Central memory CD4-positive, alpha-beta T cell (primary cell): ENCODE measurements around the gene BCL2L12.

ENCODE experiments used
- DNase-seq: peaks from one replicate; pipeline ENCODE4 v3.0.0; 2022

Gene BCL2L12

DNA sequence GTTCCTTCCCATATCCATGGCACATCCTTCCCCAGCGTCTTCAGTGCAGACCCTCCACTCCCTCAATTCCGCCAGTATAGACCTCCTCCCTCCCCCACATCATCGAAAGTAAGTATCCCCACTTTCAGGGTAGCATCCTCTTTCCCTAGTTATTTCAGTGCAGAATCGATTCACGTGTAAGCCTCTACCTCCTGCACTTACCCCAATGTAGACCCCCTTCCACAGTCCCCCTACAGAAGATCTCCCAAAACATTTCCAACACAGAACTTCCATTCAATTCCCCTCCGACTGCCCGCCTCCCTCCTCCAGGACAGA lies 740 bp upstream of the BCL2L12 start:
- no peak for DNase-seq

DNA sequence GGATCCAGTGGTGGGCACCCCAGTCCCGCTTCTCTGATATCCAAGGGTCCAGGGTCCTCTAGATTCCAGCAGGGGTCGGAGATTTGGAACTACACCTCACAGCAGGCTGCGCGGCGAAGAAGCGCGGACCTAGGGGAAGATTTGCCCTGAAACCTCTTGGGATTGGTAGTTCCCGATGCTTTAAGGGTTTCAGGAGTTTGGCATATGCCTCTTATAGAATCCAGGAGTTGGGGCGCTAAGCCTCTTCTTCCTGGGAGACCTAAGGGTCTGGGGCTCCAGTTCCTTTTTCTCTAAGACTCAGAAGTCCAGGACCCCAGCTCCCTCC lies 349 bp downstream of the BCL2L12 start:
- DNase-seq = no peak

GRCh38 chr19:49667473-49667872 lies 1.7 kb downstream of the BCL2L12 start:
- no peak for DNase-seq

DNA sequence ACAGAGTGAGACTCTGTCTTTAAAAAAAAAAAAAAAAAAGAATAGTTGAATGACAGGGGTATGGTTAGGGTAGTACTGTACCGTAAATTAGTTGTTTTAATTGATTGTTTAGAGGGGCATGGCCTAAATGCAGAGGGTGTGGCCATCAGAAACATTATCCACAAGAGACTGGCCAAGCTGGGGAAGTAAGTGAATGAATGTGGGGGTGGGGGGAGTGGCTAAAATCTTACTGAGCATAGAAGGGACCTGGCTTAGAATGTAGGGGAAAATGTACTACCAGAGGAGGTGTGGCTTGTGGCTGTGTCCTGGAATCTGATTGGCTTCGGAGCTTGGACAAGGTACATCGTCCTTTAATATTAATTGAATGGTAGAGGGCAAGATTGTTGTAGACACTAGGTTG lies 3.8 kb downstream of the BCL2L12 start:
- no peak for DNase-seq

GRCh38 chr19:49672131-49672919 lies 6.6 kb downstream of the BCL2L12 start:
- DNase-seq = peak; percentile 61

GRCh38 chr19:49676136-49676783 lies 10.5 kb downstream of the BCL2L12 start:
- DNase-seq = no peak

DNA sequence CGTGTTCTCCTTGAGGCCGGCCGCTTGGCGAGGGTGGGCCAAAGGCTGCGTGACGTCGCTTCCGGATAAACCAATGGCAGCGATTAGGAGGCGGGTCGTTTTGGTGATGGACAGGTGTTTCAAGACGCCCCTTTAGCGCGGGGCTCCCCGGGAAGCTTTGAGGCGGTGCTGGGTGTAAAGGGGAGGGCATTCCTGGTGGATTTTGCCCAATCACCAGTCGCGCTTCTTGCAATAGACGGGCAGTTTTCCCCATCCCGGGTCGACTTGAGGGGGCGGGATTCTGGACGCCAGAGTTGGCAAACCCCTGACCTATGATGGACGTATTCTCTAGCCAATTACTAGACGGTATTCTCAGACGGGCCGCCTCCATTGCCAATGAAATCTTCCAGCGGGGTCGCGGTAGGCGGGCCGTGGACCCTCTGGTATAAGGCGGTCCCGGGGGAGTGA lies 11.1 kb downstream of the BCL2L12 start:
- DNase-seq = peak; percentile 98

DNA sequence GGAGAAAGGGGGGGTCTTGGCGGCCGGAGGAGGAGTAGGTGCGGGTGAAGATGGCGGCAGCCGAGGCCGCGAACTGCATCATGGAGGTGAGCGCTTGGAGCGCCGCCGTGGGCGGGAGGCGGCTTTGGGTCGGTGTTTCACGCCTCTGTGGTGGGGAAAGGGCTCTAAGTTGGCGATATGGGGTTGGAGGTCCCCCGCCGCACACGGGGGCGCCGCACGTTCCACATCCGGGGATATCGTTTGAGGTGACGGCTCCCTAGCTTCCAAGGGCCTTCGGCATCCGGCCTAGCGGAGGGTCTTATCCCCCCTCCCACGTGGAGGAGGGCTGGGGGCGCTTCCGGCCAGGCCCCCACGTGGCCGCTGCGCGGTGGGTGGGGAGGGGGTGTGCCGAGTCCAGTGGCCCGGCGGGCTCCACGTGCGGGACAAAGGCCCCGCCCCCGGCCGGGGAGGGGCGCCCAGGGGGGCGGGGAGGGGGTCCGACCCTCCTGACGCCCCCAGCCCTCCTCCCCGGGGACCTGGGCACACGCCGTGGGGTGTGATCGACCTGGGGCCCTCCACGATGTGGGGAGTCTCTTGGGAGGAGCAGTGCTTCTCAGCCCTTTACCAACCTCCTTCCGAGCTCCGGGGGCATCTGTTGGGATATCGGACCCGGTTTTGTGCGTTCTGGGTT lies 11.6 kb downstream of the BCL2L12 start, which contains the start of gene PRMT1:
PRMT1 (plus strand) TSS at position 41 of the 670 bp plus-strand sequence; CDS start at position 51, 10 bp downstream.
- peak; percentile 63 for DNase-seq

GRCh38 chr19:49677901-49678674 lies 12.4 kb downstream of the BCL2L12 start:
- DNase-seq = peak; percentile 76

GRCh38 chr19:49678985-49679770 lies 13.4 kb downstream of the BCL2L12 start:
- DNase-seq = no peak

DNA sequence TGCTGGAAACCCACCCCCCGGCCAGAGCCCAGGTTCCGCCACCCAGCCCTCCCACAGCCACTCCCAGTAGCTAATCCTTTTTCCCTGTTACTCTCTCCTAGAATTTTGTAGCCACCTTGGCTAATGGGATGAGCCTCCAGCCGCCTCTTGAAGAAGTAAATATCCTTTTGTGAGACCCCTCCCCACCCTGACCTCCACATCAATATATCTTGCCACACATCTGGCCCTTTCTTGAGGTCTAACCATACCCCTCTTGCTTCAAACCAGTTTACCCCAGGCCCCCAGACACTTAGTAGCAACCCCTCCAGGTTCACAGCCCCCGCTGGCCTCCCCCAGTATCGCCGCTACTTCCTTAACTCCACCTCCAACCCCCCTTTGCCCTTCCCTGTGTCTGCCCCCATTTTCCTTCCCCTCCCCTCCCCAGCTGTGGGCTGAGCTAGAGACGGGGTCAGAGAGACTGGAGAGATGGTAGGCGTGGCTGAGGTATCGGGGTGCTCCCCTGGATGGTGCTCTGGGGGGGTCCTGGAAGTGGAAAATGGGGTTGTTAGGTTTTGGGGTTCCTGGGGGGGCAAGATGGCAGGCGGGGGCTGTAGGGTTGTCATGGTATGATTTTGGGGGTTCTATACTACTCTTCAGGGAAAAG lies 14.2 kb downstream of the BCL2L12 start:
- DNase-seq = no peak

DNA sequence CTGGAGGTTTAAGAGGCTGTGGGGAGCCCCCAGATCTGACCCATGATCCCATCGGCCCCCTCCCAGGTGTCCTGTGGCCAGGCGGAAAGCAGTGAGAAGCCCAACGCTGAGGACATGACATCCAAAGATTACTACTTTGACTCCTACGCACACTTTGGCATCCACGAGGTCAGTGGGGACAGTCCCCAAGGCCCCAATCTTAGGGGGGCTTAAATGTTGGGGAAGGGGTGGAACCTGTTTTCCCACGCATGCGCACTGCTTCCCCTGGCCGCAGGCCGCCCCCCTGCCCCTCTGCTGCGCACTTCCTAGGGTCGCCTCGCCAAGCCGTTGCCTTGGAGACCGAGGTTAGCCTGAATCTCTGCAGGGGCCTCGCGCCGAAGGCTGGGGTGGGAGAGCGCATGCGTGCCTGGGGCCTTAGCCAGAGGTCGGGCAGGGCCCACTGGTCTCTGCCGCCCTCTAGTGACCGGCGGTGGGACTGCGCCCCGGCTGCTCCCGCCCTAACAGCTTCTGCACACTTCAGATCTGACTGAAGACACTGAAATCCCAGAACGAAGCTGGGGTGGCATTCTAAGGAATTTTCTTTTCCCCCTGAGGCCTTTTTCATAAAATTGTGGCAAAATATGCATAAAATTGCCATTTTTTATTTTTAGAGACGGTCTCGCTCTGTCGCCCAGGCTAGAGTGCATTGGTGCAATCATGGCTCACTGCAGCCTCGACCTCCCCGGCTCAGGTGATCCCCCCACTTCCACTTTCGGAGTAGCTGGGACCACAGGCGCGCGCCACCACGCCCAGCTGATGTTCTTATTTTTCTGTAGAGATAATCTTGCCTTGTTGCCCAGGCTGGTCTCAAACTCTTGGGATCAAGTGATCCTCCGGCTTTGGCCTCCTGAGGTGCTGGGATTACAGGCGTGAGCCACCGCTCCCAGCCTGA lies 15.0 kb downstream of the BCL2L12 start:
- DNase-seq = peak; percentile 85

DNA sequence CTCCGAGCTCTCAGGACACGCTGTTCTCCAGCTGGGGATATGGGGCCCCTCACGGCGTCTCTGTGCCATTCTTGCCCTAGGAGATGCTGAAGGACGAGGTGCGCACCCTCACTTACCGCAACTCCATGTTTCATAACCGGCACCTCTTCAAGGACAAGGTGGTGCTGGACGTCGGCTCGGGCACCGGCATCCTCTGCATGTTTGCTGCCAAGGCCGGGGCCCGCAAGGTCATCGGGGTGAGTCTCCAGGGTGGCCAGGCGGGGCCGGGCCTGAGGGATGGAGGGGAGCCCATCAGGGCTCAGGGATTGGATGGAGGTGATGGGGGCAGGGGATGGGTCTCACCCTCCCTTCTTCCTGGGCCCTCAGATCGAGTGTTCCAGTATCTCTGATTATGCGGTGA lies 16.1 kb downstream of the BCL2L12 start:
- DNase-seq = no peak

GRCh38 chr19:49682274-49682673 lies 16.5 kb downstream of the BCL2L12 start:
- no peak for DNase-seq

GRCh38 chr19:49683814-49684250 lies 18.1 kb downstream of the BCL2L12 start:
- DNase-seq = no peak

GRCh38 chr19:49684251-49684982 lies 18.7 kb downstream of the BCL2L12 start:
- DNase-seq = no peak

DNA sequence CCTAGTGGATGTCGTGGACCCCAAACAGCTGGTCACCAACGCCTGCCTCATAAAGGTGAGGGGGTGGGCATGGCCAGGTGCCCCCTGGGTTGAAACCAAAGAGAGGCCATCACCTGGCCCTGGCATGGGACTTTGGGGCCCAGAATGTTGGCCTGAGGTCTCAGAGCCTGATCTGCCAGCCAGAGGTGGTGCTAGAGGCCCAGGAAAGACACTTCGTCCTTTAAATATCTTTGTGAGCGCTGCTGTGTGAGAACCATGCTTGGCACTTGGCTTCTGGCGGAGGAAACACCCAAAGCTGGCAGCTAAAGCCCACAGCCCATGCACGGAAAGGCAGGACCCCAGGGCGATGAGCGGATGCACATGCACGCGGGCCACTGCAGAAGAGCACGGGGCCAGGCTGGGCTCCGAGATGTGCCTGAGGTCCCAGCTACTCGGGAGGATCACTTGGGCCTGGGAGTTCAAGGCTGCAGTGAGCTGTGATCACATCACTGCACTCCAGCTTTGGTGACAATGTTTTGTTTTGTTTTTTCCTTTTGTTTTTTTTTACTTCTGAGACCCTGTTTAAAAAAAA lies 19.3 kb downstream of the BCL2L12 start:
- no peak for DNase-seq

DNA sequence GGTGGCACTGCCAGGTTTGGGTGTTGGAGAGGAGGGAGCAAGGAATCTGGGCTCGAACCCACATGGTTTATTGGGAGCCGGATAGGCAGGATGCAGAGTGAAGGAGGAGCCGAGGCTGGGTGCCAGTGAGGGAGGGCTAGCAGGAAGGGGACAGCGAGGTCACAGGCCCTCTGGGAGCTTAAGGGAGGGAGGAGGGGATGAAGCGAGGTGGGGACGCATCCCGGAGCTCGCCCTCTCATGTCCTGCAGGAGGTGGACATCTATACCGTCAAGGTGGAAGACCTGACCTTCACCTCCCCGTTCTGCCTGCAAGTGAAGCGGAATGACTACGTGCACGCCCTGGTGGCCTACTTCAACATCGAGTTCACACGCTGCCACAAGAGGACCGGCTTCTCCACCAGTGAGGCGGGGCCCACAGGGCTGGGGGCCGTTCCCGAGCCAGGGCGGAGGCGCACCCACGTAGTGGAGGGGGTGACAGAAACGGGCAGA lies 20.2 kb downstream of the BCL2L12 start:
- DNase-seq = no peak

DNA sequence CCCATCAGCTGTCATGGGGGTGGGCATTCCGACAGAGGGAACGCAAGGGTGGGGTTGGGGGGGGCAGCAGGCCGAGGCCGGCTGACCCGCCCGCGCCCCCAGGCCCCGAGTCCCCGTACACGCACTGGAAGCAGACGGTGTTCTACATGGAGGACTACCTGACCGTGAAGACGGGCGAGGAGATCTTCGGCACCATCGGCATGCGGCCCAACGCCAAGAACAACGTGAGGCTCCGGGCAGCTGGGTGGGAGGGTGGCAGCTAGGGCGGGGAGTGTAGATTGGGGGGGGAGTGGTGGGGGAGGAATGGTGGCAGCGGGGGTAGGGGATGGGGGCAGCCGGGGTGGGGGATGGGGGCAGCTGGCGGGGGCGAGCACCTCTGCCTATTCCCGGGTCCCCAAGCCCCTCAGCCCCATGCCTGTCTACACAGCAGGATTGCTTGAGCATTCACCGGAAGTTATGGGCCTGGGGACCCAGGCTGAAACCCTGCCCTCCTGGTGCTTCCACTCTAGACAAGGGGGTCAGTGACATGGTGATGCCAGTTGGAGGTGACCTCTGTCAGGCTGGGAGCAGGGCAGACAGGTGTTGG lies 20.9 kb downstream of the BCL2L12 start:
- no peak for DNase-seq
